HepG2 (cell line): ENCODE data around the gene CCDC106. TPM values are rescaled to one million over a fixed set of nuclear protein-coding genes. Genes with fewer than 3 reads are reported as not detected.

Experiments
- AHR ChIP-seq: IDR thresholded peaks from 2 replicates; pipeline ENCODE4 v1.6.1; 2018; ENCODE audit warnings: missing genetic modification reagents, missing compliant biosample characterization
- CREB1 ChIP-seq, 2 experiments: fragments of 450-650 bp in 1 of 2; IDR thresholded peaks; 2 replicates each; pipeline ENCODE4 v1.6.1; 2016 to 2017; ENCODE audit warnings: control low read depth in 1 of 2, mild to moderate bottlenecking in 1 of 2, missing compliant biosample characterization in 1 of 2, missing genetic modification characterization in 1 of 2
- KDM3A ChIP-seq: IDR thresholded peaks from 2 replicates; pipeline ENCODE4 v1.6.1; 2018; ENCODE audit warnings: low read depth, missing compliant biosample characterization
- KDM6A ChIP-seq: IDR thresholded peaks from 2 replicates; pipeline ENCODE4 v1.6.1; 2016; ENCODE audit warnings: low read depth
- MBNL3 ChIP-seq: fragments of 250-450 bp; sonication (Bioruptor Pico); conservative IDR thresholded peaks from 2 replicates; pipeline ENCODE4 v1.8.0; 2022; ENCODE audit warnings: mild to moderate bottlenecking, inconsistent platforms
- MED1 ChIP-seq: sonication (generic); formaldehyde crosslinking; IDR thresholded peaks from 2 replicates; pipeline ENCODE4 v1.4.0; 2020; ENCODE audit warnings: missing genetic modification reagents
- RELA ChIP-seq: sonication (generic); formaldehyde crosslinking; IDR thresholded peaks from 2 replicates; pipeline ENCODE4 v1.4.0; 2020; ENCODE audit warnings: missing genetic modification reagents
- SNAI1 ChIP-seq: sonication (generic); formaldehyde crosslinking; IDR thresholded peaks from 2 replicates; pipeline ENCODE4 v1.5.0; 2020; ENCODE audit warnings: mild to moderate bottlenecking, missing genetic modification reagents, borderline replicate concordance
- SP4 ChIP-seq: sonication (generic); formaldehyde crosslinking; IDR thresholded peaks from 2 replicates; pipeline ENCODE4 v1.8.1; 2023; ENCODE audit warnings: mild to moderate bottlenecking, missing genetic modification reagents
- ZMYM4 ChIP-seq: sonication (generic); formaldehyde crosslinking; IDR thresholded peaks from 2 replicates; pipeline ENCODE4 v1.8.1; 2023; ENCODE audit warnings: mild to moderate bottlenecking, missing genetic modification reagents
- ZNF136 ChIP-seq: sonication (generic); formaldehyde crosslinking; IDR thresholded peaks from 2 replicates; pipeline ENCODE4 v1.8.1; 2022; ENCODE audit warnings: low read depth, mild to moderate bottlenecking, moderate library complexity, missing genetic modification reagents
- ZNF34 ChIP-seq: sonication (generic); formaldehyde crosslinking; IDR thresholded peaks from 2 replicates; pipeline ENCODE4 v1.4.0; 2020; ENCODE audit warnings: mild to moderate bottlenecking, missing genetic modification reagents, borderline replicate concordance
- ZNF607 ChIP-seq: sonication (generic); formaldehyde crosslinking; IDR thresholded peaks from 2 replicates; pipeline ENCODE4 v1.5.1; 2020; ENCODE audit warnings: missing genetic modification reagents, mild to moderate bottlenecking, borderline replicate concordance
- polyA plus RNA-seq, 8 experiments: library from polyadenylated mRNA; depleted of rRNA in 3 of 8; stranded (reverse) in 7 of 8; unstranded in 1 of 8; fragments of >200 nt; fragmentation: Illumina TruSeq in 4 of 8; extraction: Trizol in 4 of 8; gene quantifications; 2 replicates each; pipeline versions ENCODE4 v1.2.1 to v1.2.3, GENCODE V29; 2011 to 2016; ENCODE audit warnings: low read depth in 4 of 8, missing spikeins in 1 of 8, mixed read lengths in 1 of 8; ENCODE audit not compliant: insufficient read depth in 1 of 8
- total RNA-seq, 5 experiments: library from RNA; depleted of rRNA; stranded (reverse); fragments of >200 nt; fragmentation: Illumina TruSeq; extraction: Trizol; gene quantifications; 2 replicates each; pipeline ENCODE4 v1.2.3, GENCODE V29; 2016; ENCODE audit warnings: low read depth in 1 of 5
- TF ChIP-seq, protein P1 (sequence below): sonication (generic); formaldehyde crosslinking; IDR thresholded peaks from 2 replicates; pipeline ENCODE4 v1.5.0; 2020; ENCODE audit warnings: mild to moderate bottlenecking, missing genetic modification reagents
- TF ChIP-seq, protein P2 (sequence below): IDR thresholded peaks from 2 replicates; pipeline ENCODE4 v1.6.1; 2016; ENCODE audit warnings: mild to moderate bottlenecking, missing biosample characterization, missing genetic modification reagents
- TF ChIP-seq, protein P3 (sequence below): sonication (generic); formaldehyde crosslinking; conservative IDR thresholded peaks from 2 replicates; pipeline ENCODE4 v1.4.0; 2020; ENCODE audit warnings: missing genetic modification reagents
- TF ChIP-seq, protein P4 (sequence below): sonication (generic); formaldehyde crosslinking; IDR thresholded peaks from 2 replicates; pipeline ENCODE4 v1.5.0; 2020; ENCODE audit warnings: mild to moderate bottlenecking, low read depth, missing genetic modification reagents, borderline replicate concordance
- TF ChIP-seq, protein P5 (sequence below): sonication (generic); formaldehyde crosslinking; IDR thresholded peaks from 2 replicates; pipeline ENCODE4 v1.8.1; 2023; ENCODE audit warnings: mild to moderate bottlenecking, missing genetic modification reagents
- TF ChIP-seq, protein P6 (sequence below): IDR thresholded peaks from 2 replicates; pipeline ENCODE4 v1.6.1; 2012; ENCODE audit warnings: inconsistent platforms
- TF ChIP-seq, protein P7 (sequence below): sonication (generic); formaldehyde crosslinking; IDR thresholded peaks from 2 replicates; pipeline ENCODE4 v1.5.0; 2020; ENCODE audit warnings: mild to moderate bottlenecking, missing genetic modification reagents

Gene CCDC106
- total and polyA plus RNA-seq, 2 of the 13 experiments (the other 11 are each of a cell fraction or from before 2014, with no cell fraction given) = 4.7 to 8.8 TPM

DNA sequence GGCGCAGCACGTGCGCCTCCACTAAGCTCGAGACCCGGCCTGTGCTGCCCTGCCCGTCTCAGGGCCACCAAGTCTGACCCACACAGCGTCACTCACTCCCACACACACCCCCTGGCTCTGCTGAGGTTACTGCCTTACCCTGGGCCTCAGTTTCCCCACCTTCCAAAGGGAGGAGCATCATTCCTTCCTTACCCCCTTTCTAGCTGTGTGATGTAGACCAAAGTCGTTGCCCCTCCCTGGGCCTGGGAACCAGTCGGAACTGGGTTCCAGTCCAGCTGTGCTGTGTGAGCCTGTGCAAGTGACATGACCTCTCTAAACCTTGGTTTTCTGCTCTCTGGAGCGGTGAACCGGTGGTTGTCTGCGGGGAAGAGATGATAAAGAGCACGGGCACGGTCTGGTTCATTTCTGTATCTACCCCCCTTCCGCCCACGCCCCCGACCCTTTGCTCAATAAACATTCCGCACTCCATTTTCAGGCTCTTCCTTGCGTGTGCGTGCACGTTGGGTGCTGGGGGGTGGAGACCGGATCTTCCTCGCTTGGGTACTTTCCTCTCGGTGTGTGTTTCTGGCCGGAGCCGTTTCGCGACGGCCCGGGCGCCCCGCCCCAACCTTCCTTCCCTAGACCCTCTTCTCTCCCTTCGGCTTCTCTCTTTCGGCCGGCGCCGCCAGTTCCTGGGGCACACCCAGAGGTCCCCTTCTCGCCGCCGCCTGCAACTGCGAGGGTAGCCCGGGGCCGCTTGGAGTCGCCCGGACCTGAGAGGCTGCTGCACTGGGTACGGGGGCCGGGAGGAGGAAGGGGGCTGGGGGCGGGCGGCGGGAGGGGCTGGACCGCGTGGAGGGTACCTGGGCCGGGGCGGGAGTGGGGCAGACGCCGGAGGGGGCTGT lies 4.8 kb upstream of the CCDC106 start, which contains the start of gene ZNF581 (continued):
- TF ChIP-seq, protein P1, sequence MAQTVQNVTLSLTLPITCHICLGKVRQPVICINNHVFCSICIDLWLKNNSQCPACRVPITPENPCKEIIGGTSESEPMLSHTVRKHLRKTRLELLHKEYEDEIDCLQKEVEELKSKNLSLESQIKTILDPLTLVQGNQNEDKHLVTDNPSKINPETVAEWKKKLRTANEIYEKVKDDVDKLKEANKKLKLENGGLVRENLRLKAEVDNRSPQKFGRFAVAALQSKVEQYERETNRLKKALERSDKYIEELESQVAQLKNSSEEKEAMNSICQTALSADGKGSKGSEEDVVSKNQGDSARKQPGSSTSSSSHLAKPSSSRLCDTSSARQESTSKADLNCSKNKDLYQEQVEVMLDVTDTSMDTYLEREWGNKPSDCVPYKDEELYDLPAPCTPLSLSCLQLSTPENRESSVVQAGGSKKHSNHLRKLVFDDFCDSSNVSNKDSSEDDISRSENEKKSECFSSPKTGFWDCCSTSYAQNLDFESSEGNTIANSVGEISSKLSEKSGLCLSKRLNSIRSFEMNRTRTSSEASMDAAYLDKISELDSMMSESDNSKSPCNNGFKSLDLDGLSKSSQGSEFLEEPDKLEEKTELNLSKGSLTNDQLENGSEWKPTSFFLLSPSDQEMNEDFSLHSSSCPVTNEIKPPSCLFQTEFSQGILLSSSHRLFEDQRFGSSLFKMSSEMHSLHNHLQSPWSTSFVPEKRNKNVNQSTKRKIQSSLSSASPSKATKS (CRISPR knock-in tag) = no peak
- TF ChIP-seq ZMYM4 (CRISPR knock-in tag) (peak; percentile 51; the same call in 1 of the 2 replicates), ZNF136 (no peak), AHR (CRISPR knock-in tag) (peak; percentile 82; the same call in 1 of the 2 replicates), MBNL3 (CRISPR knock-in tag) (no peak), SNAI1 (no peak), CREB1 (IDR thresholded peaks at IDR 0.05) (peak; percentile 17; the same call in 1 of the 2 replicates), CREB1 (CRISPR knock-in tag; IDR thresholded peaks at IDR 0.05) (peak; percentile 69; the same call in 1 of the 2 replicates), ZNF34 (CRISPR knock-in tag) (0 out of 2 replicates have a peak, but pooled peaks have one; percentile 42), ZNF607 (peak; percentile 73), KDM3A (CRISPR knock-in tag) (peak; percentile 63; the same call in 1 of the 2 replicates), RELA (CRISPR knock-in tag) (no peak), KDM6A (CRISPR knock-in tag) (no peak), SP4 (peak; percentile 54; the same call in 1 of the 2 replicates), MED1 (CRISPR knock-in tag) (peak; percentile 64)
- TF ChIP-seq, protein P2, sequence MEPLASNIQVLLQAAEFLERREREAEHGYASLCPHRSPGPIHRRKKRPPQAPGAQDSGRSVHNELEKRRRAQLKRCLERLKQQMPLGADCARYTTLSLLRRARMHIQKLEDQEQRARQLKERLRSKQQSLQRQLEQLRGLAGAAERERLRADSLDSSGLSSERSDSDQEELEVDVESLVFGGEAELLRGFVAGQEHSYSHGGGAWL = peak; percentile 57; the same call in 1 of the 2 replicates
- TF ChIP-seq, protein P3, sequence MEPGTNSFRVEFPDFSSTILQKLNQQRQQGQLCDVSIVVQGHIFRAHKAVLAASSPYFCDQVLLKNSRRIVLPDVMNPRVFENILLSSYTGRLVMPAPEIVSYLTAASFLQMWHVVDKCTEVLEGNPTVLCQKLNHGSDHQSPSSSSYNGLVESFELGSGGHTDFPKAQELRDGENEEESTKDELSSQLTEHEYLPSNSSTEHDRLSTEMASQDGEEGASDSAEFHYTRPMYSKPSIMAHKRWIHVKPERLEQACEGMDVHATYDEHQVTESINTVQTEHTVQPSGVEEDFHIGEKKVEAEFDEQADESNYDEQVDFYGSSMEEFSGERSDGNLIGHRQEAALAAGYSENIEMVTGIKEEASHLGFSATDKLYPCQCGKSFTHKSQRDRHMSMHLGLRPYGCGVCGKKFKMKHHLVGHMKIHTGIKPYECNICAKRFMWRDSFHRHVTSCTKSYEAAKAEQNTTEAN (CRISPR knock-in tag) = no peak
- TF ChIP-seq, protein P4, sequence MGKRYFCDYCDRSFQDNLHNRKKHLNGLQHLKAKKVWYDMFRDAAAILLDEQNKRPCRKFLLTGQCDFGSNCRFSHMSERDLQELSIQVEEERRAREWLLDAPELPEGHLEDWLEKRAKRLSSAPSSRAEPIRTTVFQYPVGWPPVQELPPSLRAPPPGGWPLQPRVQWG = 0 out of 2 replicates have a peak, but pooled peaks have one; percentile 38
- TF ChIP-seq, protein P5, sequence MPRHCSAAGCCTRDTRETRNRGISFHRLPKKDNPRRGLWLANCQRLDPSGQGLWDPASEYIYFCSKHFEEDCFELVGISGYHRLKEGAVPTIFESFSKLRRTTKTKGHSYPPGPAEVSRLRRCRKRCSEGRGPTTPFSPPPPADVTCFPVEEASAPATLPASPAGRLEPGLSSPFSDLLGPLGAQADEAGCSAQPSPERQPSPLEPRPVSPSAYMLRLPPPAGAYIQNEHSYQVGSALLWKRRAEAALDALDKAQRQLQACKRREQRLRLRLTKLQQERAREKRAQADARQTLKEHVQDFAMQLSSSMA (CRISPR knock-in tag) = no peak
- TF ChIP-seq, protein P6, sequence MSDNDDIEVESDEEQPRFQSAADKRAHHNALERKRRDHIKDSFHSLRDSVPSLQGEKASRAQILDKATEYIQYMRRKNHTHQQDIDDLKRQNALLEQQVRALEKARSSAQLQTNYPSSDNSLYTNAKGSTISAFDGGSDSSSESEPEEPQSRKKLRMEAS = peak; percentile 42
- TF ChIP-seq, protein P7, sequence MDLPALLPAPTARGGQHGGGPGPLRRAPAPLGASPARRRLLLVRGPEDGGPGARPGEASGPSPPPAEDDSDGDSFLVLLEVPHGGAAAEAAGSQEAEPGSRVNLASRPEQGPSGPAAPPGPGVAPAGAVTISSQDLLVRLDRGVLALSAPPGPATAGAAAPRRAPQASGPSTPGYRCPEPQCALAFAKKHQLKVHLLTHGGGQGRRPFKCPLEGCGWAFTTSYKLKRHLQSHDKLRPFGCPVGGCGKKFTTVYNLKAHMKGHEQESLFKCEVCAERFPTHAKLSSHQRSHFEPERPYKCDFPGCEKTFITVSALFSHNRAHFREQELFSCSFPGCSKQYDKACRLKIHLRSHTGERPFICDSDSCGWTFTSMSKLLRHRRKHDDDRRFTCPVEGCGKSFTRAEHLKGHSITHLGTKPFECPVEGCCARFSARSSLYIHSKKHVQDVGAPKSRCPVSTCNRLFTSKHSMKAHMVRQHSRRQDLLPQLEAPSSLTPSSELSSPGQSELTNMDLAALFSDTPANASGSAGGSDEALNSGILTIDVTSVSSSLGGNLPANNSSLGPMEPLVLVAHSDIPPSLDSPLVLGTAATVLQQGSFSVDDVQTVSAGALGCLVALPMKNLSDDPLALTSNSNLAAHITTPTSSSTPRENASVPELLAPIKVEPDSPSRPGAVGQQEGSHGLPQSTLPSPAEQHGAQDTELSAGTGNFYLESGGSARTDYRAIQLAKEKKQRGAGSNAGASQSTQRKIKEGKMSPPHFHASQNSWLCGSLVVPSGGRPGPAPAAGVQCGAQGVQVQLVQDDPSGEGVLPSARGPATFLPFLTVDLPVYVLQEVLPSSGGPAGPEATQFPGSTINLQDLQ (CRISPR knock-in tag) = no peak
